Measurements from ENCODE around the gene ZAR1. TPM values are rescaled to one million over a fixed set of nuclear protein-coding genes. Genes with fewer than 3 reads are reported as not detected.

The ZAR1 gene
- total and polyA plus RNA-seq, 8 donors, result not detected

GRCh38 chr4:48518143-48518542, 28.1 kb downstream of the ZAR1 start:
- Histone ChIP-seq H3K4me3 (no peak overlapping the region), H3K27me3 (no peaks in the 10 kb centered on the region), H3K4me1 (no peaks in the 10 kb centered on the region), H3K27ac (no peak overlapping the region), H3K36me3 (peaks cover 0 to 46% (median 27%) of the 10 kb centered on the region in 3 donors), H3K9me3 (no peaks in the 10 kb centered on the region)
- ATAC-seq, result no peak
- WGBS, 2 donors, result 94% methylated on average over 3 of the region's 3 CpGs
- no peak for FAIRE-seq
- TF ChIP-seq, protein P1, sequence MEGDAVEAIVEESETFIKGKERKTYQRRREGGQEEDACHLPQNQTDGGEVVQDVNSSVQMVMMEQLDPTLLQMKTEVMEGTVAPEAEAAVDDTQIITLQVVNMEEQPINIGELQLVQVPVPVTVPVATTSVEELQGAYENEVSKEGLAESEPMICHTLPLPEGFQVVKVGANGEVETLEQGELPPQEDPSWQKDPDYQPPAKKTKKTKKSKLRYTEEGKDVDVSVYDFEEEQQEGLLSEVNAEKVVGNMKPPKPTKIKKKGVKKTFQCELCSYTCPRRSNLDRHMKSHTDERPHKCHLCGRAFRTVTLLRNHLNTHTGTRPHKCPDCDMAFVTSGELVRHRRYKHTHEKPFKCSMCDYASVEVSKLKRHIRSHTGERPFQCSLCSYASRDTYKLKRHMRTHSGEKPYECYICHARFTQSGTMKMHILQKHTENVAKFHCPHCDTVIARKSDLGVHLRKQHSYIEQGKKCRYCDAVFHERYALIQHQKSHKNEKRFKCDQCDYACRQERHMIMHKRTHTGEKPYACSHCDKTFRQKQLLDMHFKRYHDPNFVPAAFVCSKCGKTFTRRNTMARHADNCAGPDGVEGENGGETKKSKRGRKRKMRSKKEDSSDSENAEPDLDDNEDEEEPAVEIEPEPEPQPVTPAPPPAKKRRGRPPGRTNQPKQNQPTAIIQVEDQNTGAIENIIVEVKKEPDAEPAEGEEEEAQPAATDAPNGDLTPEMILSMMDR (IDR thresholded peaks at IDR 0.05), result no peak
- intact Hi-C loops (cut with DNase I), result no loop called here
- no peak for DNase-seq

- Histone ChIP-seq H3K4me3 (no peak overlapping the region), H3K9me3 (no peaks in the 10 kb centered on the region), H3K36me3 (peaks cover 0 to 55% (median 17%) of the 10 kb centered on the region in 3 donors), H3K27ac (no peak overlapping the region), H3K27me3 (no peaks in the 10 kb centered on the region), H3K4me1 (no peaks in the 10 kb centered on the region)
- no peak for DNase-seq
- intact Hi-C loops (cut with DNase I), result no loop called here
- FAIRE-seq, result no peak
- no peak for ATAC-seq
- WGBS, 2 donors, result 83 to 88% methylated on average over 1 of the region's 1 CpG
- TF ChIP-seq, protein P1 (IDR thresholded peaks at IDR 0.05), result no peak
Observed at GRCh38 chr4:48526406-48526805, 36.4 kb downstream of the ZAR1 start.

DNA sequence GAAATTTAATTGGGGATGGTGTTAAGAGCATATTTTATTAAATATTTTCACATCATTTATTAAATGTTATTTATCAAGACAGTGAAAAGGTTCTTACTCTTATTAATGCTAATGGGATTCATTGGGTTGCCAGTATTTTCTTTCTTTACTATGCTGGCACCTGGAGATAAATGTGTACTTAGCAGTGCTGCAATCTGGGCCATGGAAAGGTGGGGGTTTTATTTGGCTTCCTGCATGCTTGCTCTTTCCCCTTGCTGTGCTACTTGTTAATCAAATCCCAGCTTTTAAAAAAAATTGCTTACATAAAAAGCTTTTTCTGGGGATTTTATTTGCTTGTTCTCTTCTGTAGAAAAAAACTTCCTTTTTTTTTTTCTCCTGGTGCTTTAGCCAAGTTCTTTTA, 48.3 kb downstream of the ZAR1 start:
- H3K27ac ChIP-seq, result no peak overlapping the region
- H3K4me1 ChIP-seq, result peaks cover 0 to 5% (median 0%) of the 10 kb centered on the region in 3 donors
- no peaks in the 10 kb centered on the region for H3K27me3 ChIP-seq
- intact Hi-C loops (cut with DNase I), result no loop called here
- TF ChIP-seq, protein P1 (IDR thresholded peaks at IDR 0.05), result no peak
- H3K9me3 ChIP-seq, result no peaks in the 10 kb centered on the region
- no peak overlapping the region for H3K4me3 ChIP-seq
- ATAC-seq (peak in 3 of 4 donors; percentile 45 to 75 (median 61)), FAIRE-seq (no peak), DNase-seq (no peak)
- peaks cover 0 to 39% (median 16%) of the 10 kb centered on the region in 3 donors for H3K36me3 ChIP-seq

DNA sequence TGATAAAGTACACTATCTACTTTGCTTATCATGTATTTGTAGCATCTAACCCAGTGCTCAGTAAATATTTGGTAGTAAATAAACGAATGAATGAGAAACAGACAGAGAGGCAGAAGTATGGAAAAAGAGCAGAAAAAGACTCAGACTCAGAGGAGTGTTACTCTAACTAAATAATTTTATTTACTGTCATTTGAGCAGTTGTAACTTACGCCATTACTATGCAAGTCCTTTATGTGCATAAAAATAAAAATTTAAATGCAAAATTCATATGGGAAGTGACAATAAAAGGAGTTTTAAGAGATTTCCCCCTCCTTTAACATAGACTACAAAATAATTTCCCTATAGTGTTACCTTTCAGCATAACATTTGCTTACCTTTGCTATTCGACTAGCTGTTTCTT, 49.5 kb downstream of the ZAR1 start:
- intact Hi-C loops (cut with DNase I), result no loop called here

DNA sequence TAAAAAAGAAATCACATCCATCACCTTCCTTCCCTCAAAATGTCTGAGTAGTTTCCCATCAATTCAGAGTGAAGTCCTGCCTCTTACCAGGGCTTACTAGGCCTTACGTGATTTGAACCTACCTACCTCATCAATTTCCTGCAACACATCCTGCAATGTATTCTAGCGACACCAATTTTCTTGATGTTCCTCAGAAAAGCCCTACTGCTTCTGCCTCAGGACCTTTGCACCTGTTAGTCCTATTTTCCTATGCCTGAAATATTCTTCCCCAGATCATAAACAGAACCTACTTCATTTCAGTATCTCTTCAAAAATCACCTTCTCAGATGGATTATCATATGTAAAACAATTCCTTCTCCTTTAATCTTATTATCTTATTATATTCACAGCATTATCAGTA, 52.8 kb downstream of the ZAR1 start:
- Histone ChIP-seq H3K27ac (no peak overlapping the region), H3K36me3 (peaks cover 0 to 51% (median 9%) of the 10 kb centered on the region in 3 donors), H3K4me3 (no peak overlapping the region), H3K4me1 (peaks cover 0 to 5% (median 0%) of the 10 kb centered on the region in 3 donors), H3K27me3 (no peaks in the 10 kb centered on the region), H3K9me3 (no peaks in the 10 kb centered on the region)
- no peak for DNase-seq
- TF ChIP-seq, protein P1 (IDR thresholded peaks at IDR 0.05), result no peak
- ATAC-seq, result no peak
- intact Hi-C loops (cut with DNase I), result no loop called here
- no peak for FAIRE-seq
- 95 to 100% methylated on average over 2 of the region's 2 CpGs for WGBS, 2 donors

More for the DNA sequence above, 49.5 kb downstream of the ZAR1 start:
- Histone ChIP-seq H3K27me3 (no peaks in the 10 kb centered on the region), H3K9me3 (no peaks in the 10 kb centered on the region), H3K4me3 (no peak overlapping the region), H3K36me3 (peaks cover 0 to 43% (median 9%) of the 10 kb centered on the region in 3 donors), H3K4me1 (peaks cover 0 to 5% (median 0%) of the 10 kb centered on the region in 3 donors), H3K27ac (no peak overlapping the region)
- 78 to 79% methylated on average over 3 of the region's 3 CpGs for WGBS, 2 donors
- no peak for FAIRE-seq
- ATAC-seq, result no peak
- TF ChIP-seq, protein P1 (IDR thresholded peaks at IDR 0.05), result no peak
- no peak for DNase-seq
